NCI-H2081 treated with DMSO at 0.1 percent for 48 hours (cell line): Measurements from ENCODE around the gene DEPDC5.

Source experiments
- DNase-seq: peaks from one replicate; lab custom pipeline; 2025; lab: John Stamatoyannopoulos, UW

The DEPDC5 gene

GRCh38 chr22:31852691-31853421, 99.0 kb downstream of the DEPDC5 start:
- DNase-seq = no peak

- DNase-seq = no peak
Measured at GRCh38 chr22:31853736-31854495, 100.1 kb downstream of the DEPDC5 start.

- DNase-seq = peak; percentile 65
Measured at GRCh38 chr22:31857247-31857646, 103.4 kb downstream of the DEPDC5 start.

- no peak for DNase-seq
Measured at GRCh38 chr22:31861226-31861840, 107.5 kb downstream of the DEPDC5 start.

GRCh38 chr22:31866918-31867317, 113.1 kb downstream of the DEPDC5 start:
- DNase-seq = no peak

- DNase-seq = no peak
Measured at GRCh38 chr22:31867386-31868153, 113.8 kb downstream of the DEPDC5 start.

- DNase-seq = no peak
Measured at GRCh38 chr22:31869739-31870138, 115.9 kb downstream of the DEPDC5 start.

GRCh38 chr22:31870890-31871289, 117.1 kb downstream of the DEPDC5 start:
- DNase-seq = no peak

DNA sequence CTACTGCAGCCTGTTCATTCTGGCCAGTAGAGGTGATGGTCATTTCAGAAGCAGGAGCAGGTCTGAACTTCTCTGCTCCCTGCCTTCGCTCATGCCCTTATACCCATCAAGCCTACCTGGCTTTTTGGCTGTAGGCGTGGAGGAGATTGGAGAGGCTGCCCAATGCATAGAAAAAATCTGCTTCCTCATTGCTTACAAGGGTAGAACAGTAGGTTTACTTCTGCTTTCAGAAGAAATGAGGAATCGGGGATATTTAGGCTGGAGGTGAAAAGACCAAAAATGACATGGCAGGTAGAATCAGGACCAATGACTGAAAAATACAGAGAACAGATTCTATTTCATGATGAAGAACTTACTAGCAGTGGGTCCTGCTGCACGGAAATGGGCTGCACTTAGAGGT, 117.7 kb downstream of the DEPDC5 start:
- no peak for DNase-seq

GRCh38 chr22:31872209-31872608, 118.4 kb downstream of the DEPDC5 start:
- DNase-seq = no peak

GRCh38 chr22:31874821-31875220, 121.0 kb downstream of the DEPDC5 start:
- no peak for DNase-seq

GRCh38 chr22:31876156-31876920, 122.5 kb downstream of the DEPDC5 start:
- no peak for DNase-seq

- no peak for DNase-seq
Measured at GRCh38 chr22:31879585-31879984, 125.8 kb downstream of the DEPDC5 start.

- no peak for DNase-seq
Measured at GRCh38 chr22:31881200-31881599, 127.4 kb downstream of the DEPDC5 start.

GRCh38 chr22:31881865-31882264, 128.0 kb downstream of the DEPDC5 start:
- no peak for DNase-seq

- no peak for DNase-seq
Measured at GRCh38 chr22:31882971-31883370, 129.2 kb downstream of the DEPDC5 start.

DNA sequence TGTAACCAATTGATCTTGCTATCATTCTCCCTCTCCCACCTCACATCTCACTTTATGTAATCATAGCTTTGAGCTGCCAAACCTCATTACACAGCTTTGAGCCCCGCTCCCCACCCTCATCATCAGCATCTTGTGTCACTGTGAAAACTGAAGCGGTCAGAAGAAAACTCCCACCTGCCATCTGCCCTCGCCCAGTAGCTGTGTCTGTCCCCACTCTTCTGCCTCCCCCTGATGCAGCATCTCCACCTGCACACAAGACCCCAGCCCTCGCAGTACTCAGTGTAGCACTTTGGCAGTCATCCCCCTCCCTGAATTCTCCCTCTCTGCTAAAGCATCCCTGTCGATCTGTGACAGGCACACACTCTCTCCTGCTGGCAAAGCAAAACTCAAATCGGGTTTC, 130.2 kb downstream of the DEPDC5 start:
- no peak for DNase-seq

- DNase-seq = no peak
Measured at GRCh38 chr22:31891366-31892079, 137.7 kb downstream of the DEPDC5 start.

GRCh38 chr22:31892080-31892433, 138.2 kb downstream of the DEPDC5 start:
- no peak for DNase-seq

- DNase-seq = no peak
Measured at GRCh38 chr22:31893460-31893859, 139.6 kb downstream of the DEPDC5 start.
